GM21619 (cell line): ENCODE data around the gene SOX11.
"Not testable (repeated sequence)": the region's sequence is repeated elsewhere in the genome, so short reads cannot be mapped to it uniquely, and the experiment has no call there.

Experiments
- ATAC-seq: cut with Tn5 transposase; IDR thresholded peaks from one replicate; pipeline ENCODE4 v1.9.1; 2021; ENCODE audit not compliant: unreplicated experiment

SOX11 gene

DNA sequence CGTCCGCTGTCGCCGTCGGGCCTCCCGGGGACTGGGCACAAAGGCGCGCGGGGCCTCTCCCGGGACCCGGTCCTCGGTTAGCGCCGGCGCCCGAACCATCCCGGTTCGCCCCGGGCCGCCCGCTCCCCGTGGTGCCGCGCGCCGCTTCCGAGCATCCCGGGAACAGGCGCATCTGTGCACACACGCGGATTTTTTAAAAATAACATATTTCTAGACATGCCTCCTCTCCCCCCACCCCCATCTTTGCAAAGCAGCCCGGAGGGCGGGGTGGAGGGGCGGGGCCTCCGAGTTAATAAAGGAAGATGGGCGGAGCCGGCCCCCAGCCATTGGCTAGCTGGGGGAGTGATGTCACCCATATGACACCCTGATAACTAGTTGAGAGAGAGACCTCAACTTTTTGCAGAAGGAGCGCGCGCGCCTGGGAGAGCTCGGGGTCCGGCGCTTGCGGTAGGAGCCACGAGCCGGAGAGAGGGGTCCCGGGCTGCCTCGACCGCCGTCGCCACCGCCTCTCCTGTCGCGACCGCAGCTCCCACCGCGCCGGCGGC is at the start of gene SOX11:
TSS of gene SOX11 (plus strand) at position 400 of the 545 bp plus-strand sequence. CDS start 338 bp downstream, outside the sequence.
- ATAC-seq = no peak

- not testable (repeated sequence) for ATAC-seq
Observed at GRCh38 chr2:5652734-5653133, 39.5 kb upstream of the SOX11 start.

- ATAC-seq = not testable (repeated sequence)
Observed at GRCh38 chr2:5653756-5654155, 38.4 kb upstream of the SOX11 start.

GRCh38 chr2:5657231-5657630 is 35.0 kb upstream of the SOX11 start:
- ATAC-seq = no peak

DNA sequence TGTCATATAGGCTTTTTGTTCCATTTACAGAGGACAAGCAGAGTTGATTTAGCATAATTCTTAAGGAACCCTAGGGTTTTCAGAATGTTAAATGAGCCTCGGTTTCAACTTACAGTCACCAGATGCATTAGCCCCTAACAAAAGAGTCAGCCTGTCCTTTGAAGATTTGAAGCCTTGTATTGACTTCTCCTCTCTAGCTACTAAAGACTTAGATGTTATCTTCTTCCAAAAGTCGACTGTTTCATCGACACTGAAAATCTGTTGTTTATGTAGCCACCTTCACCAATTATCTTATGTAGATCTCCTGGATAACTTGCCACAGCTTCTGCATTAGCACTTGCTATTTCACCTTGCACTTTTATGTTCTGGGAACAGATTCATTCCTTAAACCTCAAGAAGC is 31.6 kb upstream of the SOX11 start:
- ATAC-seq = no peak

- ATAC-seq = no peak
Observed at GRCh38 chr2:5661362-5661761, 30.8 kb upstream of the SOX11 start.

DNA sequence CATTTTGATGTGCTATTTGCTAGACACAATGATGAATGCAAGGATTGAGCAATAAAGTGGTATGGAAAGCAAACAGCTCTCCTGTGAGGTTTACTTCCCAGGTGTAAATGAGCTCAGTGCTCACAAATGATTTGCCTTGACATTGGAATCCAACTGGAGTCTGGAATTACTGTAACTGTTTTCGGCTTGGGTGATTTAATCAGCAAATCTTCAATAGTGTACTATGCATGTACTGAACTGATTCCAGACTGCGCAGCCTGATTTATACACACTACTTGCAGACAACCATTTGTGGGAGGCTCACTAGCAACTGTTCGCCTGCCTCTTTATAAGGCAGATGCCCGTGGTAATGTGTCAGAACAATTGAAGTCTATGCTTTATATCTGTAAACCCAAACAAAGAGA is 27.9 kb upstream of the SOX11 start:
- ATAC-seq = no peak

GRCh38 chr2:5665066-5665465 is 27.1 kb upstream of the SOX11 start:
- no peak for ATAC-seq

DNA sequence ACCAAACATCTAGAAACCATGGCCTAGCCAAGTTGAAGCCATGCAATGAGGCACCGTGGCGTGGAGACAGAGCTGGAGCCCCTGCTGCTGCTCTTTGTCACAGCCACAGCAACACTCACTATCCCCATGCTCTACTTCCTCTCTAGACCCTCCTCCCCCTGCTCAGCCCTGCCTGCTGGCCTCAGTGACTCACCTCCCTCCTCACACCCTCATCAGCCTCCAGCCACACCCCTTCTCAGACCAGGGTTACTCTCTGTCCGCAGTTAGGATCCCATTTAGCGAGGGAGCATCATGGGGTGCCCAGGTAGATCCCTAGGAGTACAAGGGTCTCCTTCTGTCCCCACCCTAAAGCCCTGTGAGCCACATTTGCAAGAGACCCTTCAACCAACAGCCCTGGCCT is 25.4 kb upstream of the SOX11 start:
- no peak for ATAC-seq

DNA sequence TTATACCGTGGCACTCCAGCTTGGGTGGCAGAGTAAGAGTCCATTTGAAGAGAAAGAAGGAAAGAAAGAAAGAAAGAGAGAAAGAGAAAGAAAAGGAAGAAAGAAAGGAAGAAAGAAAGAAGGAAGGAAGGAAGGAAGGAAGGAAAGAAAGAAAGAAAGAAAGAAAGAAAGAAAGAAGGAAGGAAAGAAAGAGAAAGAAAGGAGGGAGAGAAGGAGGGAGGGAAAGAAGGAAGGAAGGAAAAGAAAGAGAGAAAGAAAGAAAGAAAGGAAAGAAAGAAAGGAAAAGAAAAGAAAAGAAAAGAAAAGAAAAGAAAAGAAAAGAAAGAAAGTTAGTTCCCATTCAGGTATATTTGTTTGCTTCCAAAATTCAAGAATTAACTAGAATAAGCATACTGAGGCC is 24.5 kb upstream of the SOX11 start:
- not testable (repeated sequence) for ATAC-seq

DNA sequence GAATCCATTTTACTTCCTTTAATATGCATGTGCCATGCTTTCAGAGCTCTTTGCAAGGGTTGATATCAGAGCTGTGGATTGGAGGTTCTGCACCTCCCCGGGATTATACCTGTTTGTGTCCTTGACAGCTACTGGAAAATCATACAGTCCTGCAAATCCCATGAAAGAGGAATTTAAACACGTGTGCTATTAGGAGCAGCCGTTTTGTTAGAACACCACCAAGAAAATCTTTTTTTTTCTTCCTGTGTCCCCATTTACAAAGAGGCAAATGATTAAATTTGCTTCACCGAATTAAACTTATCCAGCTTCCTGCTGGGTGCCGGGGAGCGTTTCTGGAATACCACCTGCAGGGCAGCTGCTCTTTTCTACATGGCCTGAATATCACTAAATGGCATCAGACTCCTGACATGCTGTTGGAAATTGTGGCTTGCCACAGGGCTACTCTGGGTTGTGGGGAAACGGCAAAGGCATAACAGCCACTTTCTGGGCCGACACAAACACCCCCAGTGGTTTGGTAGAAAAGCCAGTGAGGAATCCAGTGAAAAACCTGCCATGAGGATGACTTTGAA is 23.4 kb upstream of the SOX11 start:
- ATAC-seq = no peak

DNA sequence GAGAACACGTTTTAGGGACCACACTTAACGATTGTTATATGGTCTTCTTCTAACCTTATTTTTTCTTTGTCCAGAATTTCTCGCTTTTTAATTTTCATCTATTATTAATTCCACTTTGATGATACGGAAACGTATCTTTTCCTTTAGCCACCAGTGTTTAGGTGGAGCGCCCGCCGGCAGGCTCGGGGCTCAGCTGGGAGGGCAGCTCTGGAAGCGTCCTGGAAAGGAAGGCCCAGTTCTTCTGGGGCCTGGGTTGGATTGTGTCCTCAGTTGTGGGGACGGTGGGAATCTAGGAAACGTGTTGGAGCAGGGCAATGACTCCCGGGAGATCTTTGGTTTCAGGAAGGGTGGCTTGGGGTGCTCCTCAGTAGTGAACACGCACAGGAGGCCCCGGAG is 19.4 kb upstream of the SOX11 start:
- no peak for ATAC-seq

DNA sequence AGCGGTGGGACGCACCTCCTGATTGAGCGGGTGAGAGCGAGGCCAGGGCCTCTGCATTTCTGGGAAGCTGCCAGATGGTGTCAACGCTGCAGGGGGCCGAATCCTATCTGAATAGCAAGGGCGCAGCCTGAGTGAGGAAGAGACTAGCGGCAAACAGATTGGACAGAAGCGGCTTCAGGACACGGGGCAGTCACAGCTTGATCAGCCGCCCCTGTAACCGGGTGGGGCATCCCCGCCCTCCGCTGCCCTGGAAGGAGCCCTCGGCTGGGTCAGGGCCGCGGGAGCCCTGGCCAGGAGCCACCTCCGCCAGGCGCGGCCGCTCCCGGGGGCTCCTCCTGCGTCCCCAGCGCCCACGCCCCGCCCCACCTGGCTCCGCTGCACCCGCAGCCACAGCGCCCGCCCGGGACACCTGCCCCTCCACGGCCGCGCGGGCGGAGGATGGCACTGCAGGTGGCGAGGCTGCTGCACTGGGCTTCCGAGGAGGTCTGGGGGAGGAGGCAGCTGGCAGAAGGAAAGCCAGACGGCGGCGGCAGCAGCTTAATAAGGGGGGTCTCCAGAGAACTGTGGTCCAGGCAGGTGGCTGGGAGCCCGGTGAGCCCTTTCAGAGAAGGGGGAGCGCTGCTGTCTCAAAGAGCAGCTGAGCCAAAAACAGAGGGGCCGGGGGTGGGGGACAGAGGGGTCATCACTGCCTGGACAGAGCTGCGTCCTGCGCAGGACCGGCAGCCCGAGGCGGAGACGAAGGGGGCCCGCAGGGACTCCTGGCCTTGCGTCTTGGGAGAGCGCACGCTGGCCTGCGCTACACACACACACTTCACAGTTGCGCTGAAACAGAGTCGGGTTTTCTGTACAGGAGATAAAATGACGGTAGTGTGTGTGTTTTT is 18.8 kb upstream of the SOX11 start:
- no peak for ATAC-seq

DNA sequence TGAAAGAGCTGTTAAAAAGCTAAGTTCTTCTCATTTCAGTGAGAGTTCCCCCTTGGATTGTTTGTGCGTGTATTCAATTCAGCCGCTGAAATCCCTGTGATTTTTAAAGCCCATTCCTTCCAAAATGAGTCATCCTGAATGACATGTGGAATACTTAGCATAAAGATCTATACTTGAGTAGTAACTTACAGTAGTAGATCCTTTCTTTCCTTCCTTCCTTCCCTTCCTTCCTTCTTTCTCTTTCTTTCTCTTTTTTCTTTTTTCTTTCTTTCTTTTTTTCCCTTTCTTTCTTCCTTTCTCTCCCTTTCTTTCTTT is 18.2 kb upstream of the SOX11 start:
- ATAC-seq = no peak

DNA sequence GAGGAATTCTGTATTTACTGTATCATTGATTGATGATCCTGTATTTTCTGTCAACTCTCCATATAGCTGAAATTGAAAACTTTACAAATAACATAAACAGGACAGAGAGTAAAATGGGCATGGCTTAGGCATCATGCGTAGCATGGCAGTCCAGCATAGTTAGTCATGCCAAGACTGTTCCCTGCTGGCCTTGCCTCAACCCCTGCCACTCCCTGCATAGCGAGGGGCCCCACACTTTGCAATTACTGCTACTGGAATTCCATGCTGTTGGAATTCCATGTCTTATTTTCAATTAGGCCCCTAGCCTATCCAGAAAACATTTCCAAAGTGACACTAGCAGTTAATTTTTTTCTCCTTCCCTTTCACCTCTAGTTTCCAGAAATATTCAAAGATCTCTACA is 15.1 kb upstream of the SOX11 start:
- ATAC-seq = no peak

- ATAC-seq = no peak
Observed at GRCh38 chr2:5683471-5683870, 8.7 kb upstream of the SOX11 start.

DNA sequence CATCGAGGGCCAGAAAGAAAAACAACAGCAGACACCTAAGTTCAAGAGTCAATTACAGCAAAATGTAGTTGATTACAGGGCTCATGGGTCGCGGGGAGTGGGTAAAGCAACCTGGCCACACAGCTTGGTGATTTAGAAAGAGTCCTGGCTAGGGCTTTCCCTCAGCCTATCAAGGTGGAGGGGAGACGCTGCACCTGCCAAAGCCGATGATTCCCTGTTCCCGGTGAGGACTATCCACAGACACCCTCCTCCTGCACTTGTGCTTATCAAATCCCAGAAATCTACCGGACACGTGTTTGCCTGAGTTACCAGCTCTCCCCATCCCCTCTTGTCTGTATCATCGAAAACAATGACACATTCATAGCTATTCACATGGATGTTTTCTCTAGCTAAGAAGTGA is 7.0 kb upstream of the SOX11 start:
- no peak for ATAC-seq

GRCh38 chr2:5686068-5686467 is 6.1 kb upstream of the SOX11 start:
- ATAC-seq = no peak

DNA sequence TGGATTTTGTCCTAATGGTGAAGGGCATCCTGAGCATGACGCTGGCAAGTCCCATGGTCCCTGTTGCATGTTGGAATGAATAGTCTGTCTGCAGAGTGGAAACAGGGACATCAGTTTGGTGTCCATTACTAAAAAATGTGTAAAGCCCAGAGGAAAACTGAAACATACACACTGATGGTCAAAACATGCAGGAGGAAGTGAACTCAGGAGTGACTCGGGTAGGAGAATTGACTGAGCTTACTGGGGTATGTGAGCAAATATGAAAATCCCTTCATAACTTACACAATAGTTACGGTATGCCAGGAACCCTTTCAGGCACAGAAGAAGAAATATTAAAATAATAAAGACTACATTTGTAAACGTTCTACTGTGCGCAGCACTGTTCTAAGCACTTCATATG is 5.6 kb upstream of the SOX11 start:
- no peak for ATAC-seq

- no peak for ATAC-seq
Observed at GRCh38 chr2:5689750-5690149, 2.4 kb upstream of the SOX11 start.

DNA sequence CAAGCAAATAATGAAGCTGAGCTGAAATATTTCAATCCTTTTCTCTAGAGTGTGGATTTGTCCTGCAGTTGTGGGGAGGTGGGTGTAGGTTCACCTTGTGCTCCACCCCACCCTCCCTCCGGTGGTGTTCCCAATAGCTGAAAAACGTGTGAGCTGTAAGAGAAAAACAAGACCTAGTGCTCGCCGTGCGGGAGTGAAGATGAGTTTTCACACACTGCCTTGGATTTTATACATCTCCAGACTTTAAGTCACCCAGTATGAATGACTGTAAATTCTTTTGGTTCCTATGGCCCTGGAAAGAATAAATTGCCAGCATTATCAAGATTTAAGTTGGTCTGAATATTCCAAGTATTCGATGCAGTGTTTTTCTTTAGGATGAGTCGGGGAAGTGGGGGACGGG is 1.9 kb upstream of the SOX11 start:
- no peak for ATAC-seq

DNA sequence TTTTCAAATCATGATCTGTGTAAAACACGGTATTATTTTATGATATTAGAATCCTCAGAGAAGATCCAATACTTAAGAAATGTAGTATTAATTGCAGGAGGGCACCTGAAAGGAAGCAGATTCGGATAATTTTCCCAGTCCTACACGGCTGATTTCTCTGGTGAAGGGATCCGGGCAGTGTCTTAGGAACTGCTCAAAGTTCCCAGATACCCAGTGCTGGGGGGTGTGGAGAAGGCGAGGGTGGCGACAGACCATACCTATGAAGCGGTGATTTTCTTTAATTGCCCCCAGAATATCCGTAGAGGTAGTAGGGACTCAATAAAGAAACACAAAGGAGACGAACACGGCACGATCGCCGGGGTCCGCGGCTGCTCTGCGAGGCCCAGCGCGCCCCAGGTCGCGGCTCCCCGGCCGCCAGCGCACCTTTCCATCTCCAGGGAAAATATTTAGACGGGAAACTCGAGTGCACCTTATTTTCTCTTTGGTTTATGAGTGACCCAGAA is 1.4 kb upstream of the SOX11 start:
- ATAC-seq = no peak
